Muscle of leg (tissue), 11 donors: ENCODE results near the gene HECW1. TPM values are rescaled to one million over a fixed set of nuclear protein-coding genes. Genes with fewer than 3 reads are reported as not detected.

Experiments used
- DNase-seq: peaks from one replicate; pipeline ENCODE4 v3.0.0; 2013
- H3K27ac ChIP-seq: one replicate; pipeline ENCODE4 v1.5.1; 2013; ENCODE audit warnings: mild to moderate bottlenecking, low read length, control low read depth
- H3K27me3 ChIP-seq: one replicate; pipeline ENCODE4 v1.6.1; 2013; ENCODE audit warnings: low read length; ENCODE audit not compliant: control insufficient read depth, insufficient read depth
- H3K36me3 ChIP-seq: one replicate; pipeline ENCODE4 v1.6.1; 2013; ENCODE audit warnings: low read length; ENCODE audit not compliant: control insufficient read depth, insufficient read depth
- H3K4me1 ChIP-seq: one replicate; pipeline ENCODE4 v1.6.1; 2013; ENCODE audit warnings: low read length; ENCODE audit not compliant: control insufficient read depth, insufficient read depth
- H3K4me3 ChIP-seq: one replicate; pipeline ENCODE4 v1.5.1; 2013; ENCODE audit warnings: low read length, control low read depth
- H3K9me3 ChIP-seq: replicated peaks from 2 replicates; pipeline ENCODE4 v1.6.1; 2013; ENCODE audit warnings: low read depth, low read length; ENCODE audit not compliant: control insufficient read depth
- WGBS: methylation state at CpG from one replicate; pipeline ENCODE4 v1.1.5; 2013; ENCODE audit warnings: missing lambda C conversion rate; ENCODE audit not compliant: insufficient coverage; 5-methylcytosine and 5-hydroxymethylcytosine counted together
- polyA plus RNA-seq, 8 donors: library from polyadenylated mRNA; unstranded; fragments of 120-200 nt; gene quantifications; one replicate each; pipeline versions ENCODE4 v1.2.1 to v1.2.3, GENCODE V29; 2013; ENCODE audit warnings: inconsistent platforms in 1 of 8, low replicate concordance in 1 of 8; ENCODE audit not compliant: insufficient read length in 8 of 8, insufficient read depth in 1 of 8
- total RNA-seq: library from RNA; stranded (reverse); fragments of 120-200 nt; gene quantifications from one replicate; pipeline ENCODE4 v1.2.4, GENCODE V29; 2013

HECW1 gene
- total and polyA plus RNA-seq, 9 donors, result 0.13 to 1.7 (median 0.51) TPM; not detected in 1

DNA sequence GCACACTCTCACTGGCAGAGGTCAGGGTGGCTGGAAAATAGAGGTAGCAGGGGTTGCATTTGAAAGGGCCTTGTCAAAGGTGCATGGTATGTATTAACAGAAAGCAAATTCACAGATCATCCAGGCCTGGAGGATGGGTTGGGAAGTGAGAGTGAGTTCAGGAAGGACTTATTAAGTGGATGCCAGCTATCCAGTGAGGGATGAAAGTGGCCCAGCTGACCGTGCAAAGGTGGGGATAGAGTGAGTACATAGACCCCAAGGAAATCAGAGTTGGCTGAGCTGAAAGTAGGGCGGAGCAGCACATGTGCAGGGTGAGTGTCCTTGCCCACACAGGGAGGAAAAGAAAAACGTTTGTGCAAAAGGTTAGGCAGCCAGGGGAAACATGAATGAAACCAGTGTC, 58.1 kb downstream of the HECW1 start:
- H3K9me3 ChIP-seq, result no peaks in the 10 kb centered on the region
- no peaks in the 10 kb centered on the region for H3K36me3 ChIP-seq
- no peaks in the 10 kb centered on the region for H3K27me3 ChIP-seq
- H3K27ac ChIP-seq, result no peak overlapping the region
- no peaks in the 10 kb centered on the region for H3K4me1 ChIP-seq
- WGBS, result 50% methylated on average over 2 of the region's 3 CpGs
- DNase-seq, result no peak
- H3K4me3 ChIP-seq, result no peak overlapping the region

DNA sequence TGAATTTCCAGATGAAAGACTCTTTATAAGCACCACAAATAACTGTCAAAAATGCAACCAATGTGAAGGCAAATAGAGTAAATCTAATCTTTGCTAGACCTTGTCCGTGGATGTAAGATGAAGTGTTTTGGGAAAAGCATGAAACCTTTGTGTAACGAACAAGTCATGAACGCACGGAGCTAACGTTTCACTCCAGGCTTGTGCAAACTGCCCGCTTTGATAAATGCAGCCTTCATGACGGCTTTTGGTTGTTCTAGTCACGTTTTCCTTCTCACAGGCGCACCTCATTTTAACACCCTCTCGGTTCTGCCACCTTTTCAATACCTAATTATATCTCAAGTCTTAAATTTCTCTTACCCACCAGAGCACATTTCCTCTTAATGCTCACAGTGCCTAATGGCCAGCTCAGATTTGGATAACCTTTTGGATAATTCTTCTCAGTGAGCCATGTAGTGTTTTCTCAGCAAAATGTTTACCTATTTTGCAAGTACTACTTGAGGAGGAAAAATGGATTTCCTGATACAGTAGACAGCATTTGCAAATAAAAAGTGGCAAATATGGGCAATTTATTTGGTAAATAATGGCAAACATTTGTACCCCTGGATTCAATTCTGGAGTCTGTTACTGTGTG, 63.2 kb downstream of the HECW1 start:
- no peak for DNase-seq
- H3K27ac ChIP-seq, result no peak overlapping the region
- H3K4me3 ChIP-seq, result no peak overlapping the region
- no peaks in the 10 kb centered on the region for H3K4me1 ChIP-seq
- no peaks in the 10 kb centered on the region for H3K36me3 ChIP-seq
- no peaks in the 10 kb centered on the region for H3K27me3 ChIP-seq
- no peaks in the 10 kb centered on the region for H3K9me3 ChIP-seq
- 68% methylated on average over 10 of the region's 10 CpGs for WGBS

DNA sequence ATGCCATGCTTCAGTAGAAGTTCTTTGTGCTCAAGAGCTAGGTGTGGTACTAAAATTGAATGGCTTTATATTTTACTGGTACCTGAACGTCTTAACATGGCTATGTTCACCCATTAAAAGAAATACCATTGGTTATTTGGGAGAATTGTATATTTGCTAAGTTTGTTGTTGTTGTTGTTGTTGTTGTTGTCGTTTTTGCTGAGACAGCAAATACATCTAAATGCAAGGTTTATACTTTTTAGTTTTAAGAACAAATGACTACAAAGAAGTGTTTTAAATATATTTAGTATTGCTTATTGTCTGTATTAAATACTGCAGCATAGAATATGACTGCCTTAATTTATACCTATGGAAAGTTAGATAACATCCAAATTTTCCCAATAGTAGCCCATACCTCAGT, 66.9 kb downstream of the HECW1 start:
- H3K27ac ChIP-seq, result no peak overlapping the region
- no peak overlapping the region for H3K4me3 ChIP-seq
- H3K27me3 ChIP-seq, result no peaks in the 10 kb centered on the region
- DNase-seq, result no peak
- no CpG with 5 or more reads among the region's 2 CpGs for WGBS
- no peaks in the 10 kb centered on the region for H3K4me1 ChIP-seq
- H3K36me3 ChIP-seq, result no peaks in the 10 kb centered on the region
- H3K9me3 ChIP-seq, result no peaks in the 10 kb centered on the region

DNA sequence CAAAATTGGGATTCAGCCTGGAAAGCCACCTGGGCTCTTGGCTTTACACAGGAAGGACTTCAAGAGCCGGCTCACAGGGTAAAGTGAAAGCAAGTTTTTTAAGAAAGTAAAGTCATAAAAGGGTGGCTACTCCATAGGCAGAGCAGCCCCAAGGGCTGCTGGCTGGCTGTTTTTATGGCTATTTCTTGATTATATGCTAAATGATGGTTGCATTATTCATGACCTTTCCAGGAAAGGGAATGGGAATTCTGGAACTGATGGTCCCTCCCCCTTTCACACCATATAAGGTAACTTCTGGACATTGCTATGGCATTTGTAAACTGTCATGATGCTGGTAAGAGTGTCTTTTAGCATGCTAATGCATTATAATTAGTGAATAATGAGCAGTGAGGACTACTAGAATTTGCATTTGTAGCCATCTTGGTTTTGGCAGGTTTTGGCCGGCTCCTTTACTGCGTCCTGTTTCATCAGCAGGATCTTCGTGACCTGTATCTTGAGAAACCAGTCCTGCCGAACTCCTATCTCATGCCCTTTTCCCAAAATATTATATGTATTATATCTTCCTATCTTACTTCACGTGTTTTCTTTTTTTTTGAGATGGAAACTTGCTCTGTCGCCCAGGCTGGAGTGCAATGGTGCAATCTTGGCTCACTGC, 80.5 kb downstream of the HECW1 start:
- Histone ChIP-seq H3K27ac (no peak overlapping the region), H3K4me1 (no peaks in the 10 kb centered on the region), H3K36me3 (no peaks in the 10 kb centered on the region), H3K9me3 (no peaks in the 10 kb centered on the region), H3K4me3 (no peak overlapping the region), H3K27me3 (peaks cover 2% of the 10 kb centered on the region)
- 57% methylated on average over 1 of the region's 7 CpGs for WGBS
- DNase-seq, result no peak

DNA sequence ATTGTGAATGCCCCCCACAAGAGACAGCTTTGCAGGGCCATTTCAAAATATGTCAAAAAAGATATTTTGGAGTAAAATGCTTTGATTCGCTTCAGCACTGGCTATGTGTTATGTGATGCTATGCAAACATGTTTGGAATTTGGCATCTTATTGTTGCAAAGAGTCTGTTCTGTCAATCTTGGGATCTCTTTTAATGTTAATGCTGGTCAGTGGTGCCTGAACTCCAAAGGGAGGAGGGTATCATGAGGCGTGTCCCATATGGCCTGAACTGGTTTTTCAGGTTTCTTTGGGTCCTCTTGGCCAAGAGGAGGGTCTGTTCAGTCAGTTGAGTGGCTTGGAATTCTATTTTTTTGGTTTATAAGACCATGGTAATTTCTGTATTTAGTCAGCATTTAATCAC, 81.4 kb downstream of the HECW1 start:
- Histone ChIP-seq H3K4me1 (no peaks in the 10 kb centered on the region), H3K4me3 (no peak overlapping the region), H3K36me3 (no peaks in the 10 kb centered on the region), H3K27ac (no peak overlapping the region), H3K27me3 (peaks cover 2% of the 10 kb centered on the region), H3K9me3 (no peaks in the 10 kb centered on the region)
- no peak for DNase-seq
- WGBS, result 50% methylated on average over 1 of the region's 2 CpGs

DNA sequence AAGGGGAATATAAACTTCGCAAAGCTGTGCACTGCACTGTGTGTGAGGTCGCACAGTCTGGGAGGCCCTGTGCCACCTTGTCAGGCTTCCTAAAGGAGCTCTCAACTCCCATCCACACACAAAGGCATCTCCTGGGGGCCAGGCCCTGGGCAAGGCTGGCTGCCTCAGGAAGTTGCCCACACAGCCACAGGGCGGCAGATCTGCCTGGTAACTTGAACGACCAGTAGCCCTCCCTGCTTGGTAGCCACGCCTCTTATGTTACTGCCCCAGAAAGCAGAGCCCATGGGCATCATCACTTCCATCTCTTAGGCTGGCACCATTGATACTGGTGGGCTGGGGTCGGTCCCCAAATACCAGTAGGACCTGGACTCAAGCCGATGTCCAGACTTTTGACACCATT, 82.8 kb downstream of the HECW1 start:
- no peaks in the 10 kb centered on the region for H3K9me3 ChIP-seq
- H3K4me3 ChIP-seq, result no peak overlapping the region
- no peaks in the 10 kb centered on the region for H3K4me1 ChIP-seq
- whole genome bisulfite sequencing, result 74% methylated on average over 3 of the region's 7 CpGs
- no peaks in the 10 kb centered on the region for H3K36me3 ChIP-seq
- no peak for DNase-seq
- no peak overlapping the region for H3K27ac ChIP-seq
- peaks cover 2% of the 10 kb centered on the region for H3K27me3 ChIP-seq

DNA sequence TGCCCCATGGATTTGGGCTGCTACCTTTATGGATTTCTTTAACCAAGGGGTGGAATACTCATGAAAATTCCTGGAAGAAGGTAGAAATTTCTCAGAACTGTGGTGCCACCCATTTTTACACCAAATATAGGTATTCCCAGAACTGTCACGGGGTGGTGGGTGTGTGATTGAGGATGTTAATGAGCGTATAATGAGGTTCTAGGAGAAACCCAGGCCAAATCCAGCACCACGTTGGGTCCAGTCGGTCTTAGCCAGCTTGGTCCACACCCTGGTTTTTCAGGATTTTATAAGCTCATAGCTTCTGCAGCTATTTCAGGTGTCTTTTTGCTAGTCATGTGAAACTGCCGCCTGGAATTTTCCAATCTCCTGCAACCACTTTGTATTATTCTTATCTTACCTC, 83.3 kb downstream of the HECW1 start:
- peaks cover 2% of the 10 kb centered on the region for H3K27me3 ChIP-seq
- H3K27ac ChIP-seq, result no peak overlapping the region
- no peak for DNase-seq
- no peaks in the 10 kb centered on the region for H3K4me1 ChIP-seq
- H3K9me3 ChIP-seq, result no peaks in the 10 kb centered on the region
- H3K4me3 ChIP-seq, result no peak overlapping the region
- H3K36me3 ChIP-seq, result no peaks in the 10 kb centered on the region
- 93% methylated on average over 3 of the region's 5 CpGs for WGBS

DNA sequence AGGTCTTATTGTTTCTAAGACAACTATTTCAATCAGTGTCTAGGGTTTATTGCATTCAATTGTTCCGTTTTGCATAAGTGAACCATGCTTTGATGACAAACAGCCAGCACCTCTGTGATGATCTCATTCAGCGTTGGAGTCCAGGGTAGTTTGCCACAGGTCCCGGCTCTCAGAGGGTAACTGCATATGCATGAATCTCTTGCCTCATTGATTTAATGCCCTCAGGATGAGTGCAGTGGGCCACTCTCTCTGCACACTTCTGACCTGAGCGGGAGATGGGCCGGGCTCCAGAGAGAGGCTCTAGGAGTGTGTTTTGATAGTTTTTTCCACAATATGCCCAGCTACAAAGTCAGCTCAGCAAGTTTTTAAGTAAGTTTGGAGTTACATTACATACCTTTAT, 83.9 kb downstream of the HECW1 start:
- Histone ChIP-seq H3K4me1 (no peaks in the 10 kb centered on the region), H3K36me3 (no peaks in the 10 kb centered on the region), H3K9me3 (no peaks in the 10 kb centered on the region), H3K27ac (no peak overlapping the region), H3K4me3 (no peak overlapping the region), H3K27me3 (peaks cover 2% of the 10 kb centered on the region)
- DNase-seq, result no peak
- WGBS, result 51% methylated on average over 3 of the region's 5 CpGs

DNA sequence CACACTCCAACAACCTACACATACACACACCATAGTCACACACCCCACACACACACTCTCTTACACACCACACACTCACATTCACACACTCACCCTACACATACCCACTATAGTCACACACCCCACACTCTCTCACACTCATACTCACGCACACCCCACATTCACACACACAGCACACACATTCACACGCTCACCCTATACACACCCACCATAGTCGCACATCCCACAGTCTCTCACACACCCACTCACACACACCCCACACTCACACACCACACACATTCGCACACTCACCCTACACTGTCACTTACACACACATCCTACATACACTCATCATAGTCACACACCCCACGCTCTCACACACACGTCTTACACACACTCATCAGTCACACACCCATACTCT, 85.6 kb downstream of the HECW1 start:
- H3K36me3 ChIP-seq, result no peaks in the 10 kb centered on the region

DNA sequence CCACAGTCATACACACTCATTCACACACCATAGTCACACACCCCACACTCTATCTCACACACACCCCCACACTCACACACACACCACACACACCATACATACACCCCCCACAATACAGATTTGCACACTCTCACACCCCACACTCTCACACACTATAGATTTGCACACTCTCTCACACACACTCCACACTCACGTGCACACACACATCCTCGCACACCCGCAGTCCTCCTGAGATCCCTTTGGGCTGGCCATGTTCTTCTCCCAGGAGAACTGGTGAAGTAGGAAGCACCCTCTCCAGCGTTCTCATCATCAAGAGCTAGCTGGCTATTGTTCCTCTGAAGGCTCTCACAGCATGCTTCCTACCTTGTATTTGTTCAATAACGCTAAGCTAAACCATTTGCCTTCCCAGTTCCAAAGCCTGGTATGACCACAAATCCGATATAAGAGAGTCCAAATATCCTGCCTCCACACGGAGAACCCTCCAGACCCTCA, 86.2 kb downstream of the HECW1 start:
- Histone ChIP-seq H3K9me3 (no peaks in the 10 kb centered on the region), H3K36me3 (no peaks in the 10 kb centered on the region), H3K27me3 (peaks cover 2% of the 10 kb centered on the region), H3K27ac (no peak overlapping the region), H3K4me1 (no peaks in the 10 kb centered on the region), H3K4me3 (no peak overlapping the region)
- no peak for DNase-seq
- 77% methylated on average over 7 of the region's 7 CpGs for WGBS

More for the DNA sequence above, 85.6 kb downstream of the HECW1 start:
- Histone ChIP-seq H3K4me1 (no peaks in the 10 kb centered on the region), H3K27ac (no peak overlapping the region), H3K4me3 (no peak overlapping the region), H3K27me3 (peaks cover 2% of the 10 kb centered on the region), H3K9me3 (no peaks in the 10 kb centered on the region)
- 92% methylated on average over 6 of the region's 6 CpGs for WGBS
- DNase-seq, result no peak
